ENCODE data around the gene MSH4.
"Not testable (repeated sequence)": the region's sequence is repeated elsewhere in the genome, so short reads cannot be mapped to it uniquely, and the experiment has no call there.

Gene MSH4

GRCh38 chr1:75797273-75797588, 549 bp downstream of the MSH4 start:
- no peak for DNase-seq (ENCODE audit: low read depth)

- DNase-seq (ENCODE audit: low read depth) = no peak
Observed at GRCh38 chr1:75797606-75798216, 1.0 kb downstream of the MSH4 start.

GRCh38 chr1:75801480-75801879, 4.8 kb downstream of the MSH4 start:
- DNase-seq (ENCODE audit: low read depth) = not testable (repeated sequence)

GRCh38 chr1:75808921-75809320, 12.2 kb downstream of the MSH4 start:
- DNase-seq (ENCODE audit: low read depth) = no peak

GRCh38 chr1:75810113-75810512, 13.4 kb downstream of the MSH4 start:
- not testable (repeated sequence) for DNase-seq (ENCODE audit: low read depth)

- no peak for DNase-seq (ENCODE audit: low read depth)
Observed at GRCh38 chr1:75811211-75811981, 14.7 kb downstream of the MSH4 start.

- no peak for DNase-seq (ENCODE audit: low read depth)
Observed at GRCh38 chr1:75812065-75812464, 15.4 kb downstream of the MSH4 start.

GRCh38 chr1:75823596-75823995, 26.9 kb downstream of the MSH4 start:
- DNase-seq (ENCODE audit: low read depth) = not testable (repeated sequence)

GRCh38 chr1:75836528-75837100, 39.9 kb downstream of the MSH4 start:
- no peak for DNase-seq (ENCODE audit: low read depth)

- DNase-seq (ENCODE audit: low read depth) = no peak
Observed at GRCh38 chr1:75838079-75838478, 41.4 kb downstream of the MSH4 start.

- DNase-seq (ENCODE audit: low read depth) = no peak
Observed at GRCh38 chr1:75841421-75841820, 44.7 kb downstream of the MSH4 start.

- no peak for DNase-seq (ENCODE audit: low read depth)
Observed at GRCh38 chr1:75845576-75845975, 48.9 kb downstream of the MSH4 start.

- no peak for DNase-seq (ENCODE audit: low read depth)
Observed at GRCh38 chr1:75855010-75855409, 58.3 kb downstream of the MSH4 start.

GRCh38 chr1:75855734-75856133, 59.1 kb downstream of the MSH4 start:
- no peak for DNase-seq (ENCODE audit: low read depth)

GRCh38 chr1:75861831-75862230, 65.1 kb downstream of the MSH4 start:
- DNase-seq (ENCODE audit: low read depth) = no peak

GRCh38 chr1:75870951-75871350, 74.3 kb downstream of the MSH4 start:
- no peak for DNase-seq (ENCODE audit: low read depth)

- DNase-seq (ENCODE audit: low read depth) = no peak
Observed at GRCh38 chr1:75879985-75880384, 83.3 kb downstream of the MSH4 start.

- DNase-seq (ENCODE audit: low read depth) = no peak
Observed at GRCh38 chr1:75884437-75884836, 87.8 kb downstream of the MSH4 start.

GRCh38 chr1:75901371-75901770, 104.7 kb downstream of the MSH4 start:
- no peak for DNase-seq (ENCODE audit: low read depth)

GRCh38 chr1:75908717-75909152, 112.1 kb downstream of the MSH4 start:
- DNase-seq (ENCODE audit: low read depth) = no peak

- DNase-seq (ENCODE audit: low read depth) = no peak
Observed at GRCh38 chr1:75916834-75917233, 120.2 kb downstream of the MSH4 start.

- no peak for DNase-seq (ENCODE audit: low read depth)
Observed at GRCh38 chr1:75922698-75923097, 126.0 kb downstream of the MSH4 start.

- no peak for DNase-seq (ENCODE audit: low read depth)
Observed at GRCh38 chr1:75932304-75932703, 135.6 kb downstream of the MSH4 start, which contains the start of gene ASB17. ASB17 (minus strand) TSS chr1:75932404; CDS start chr1:75932291, 113 bp downstream.
